Activated CD4-positive, alpha-beta memory T cell treated with anti-CD3 and anti-CD28 coated beads for 36 hours (primary cell): Measurements from ENCODE around the gene NIT1. TPM values are rescaled to one million over a fixed set of nuclear protein-coding genes. Genes with fewer than 3 reads are reported as not detected.

Source experiments
- CTCF ChIA-PET: fragments of 350-600 bp; sonication (Branson Sonifier 250); formaldehyde crosslinking; loops from one replicate; lab custom pipeline; 2021; ENCODE audit warnings: antibody characterized with exemption, inconsistent platforms; lab: Charles Lee
- POLR2A ChIA-PET: fragments of 350-600 bp; sonication (Branson Sonifier 250); formaldehyde crosslinking; loops from one replicate; lab custom pipeline; 2021; ENCODE audit warnings: antibody characterized with exemption; lab: Charles Lee
- DNase-seq: peaks from one replicate; pipeline ENCODE4 v3.0.0-alpha.2; 2020
- H3K27ac Mint-ChIP-seq: one replicate; pipeline ENCODE4 v1.8.0; 2021; ENCODE audit warnings: mixed read lengths
- H3K27me3 Mint-ChIP-seq: one replicate; pipeline ENCODE4 v1.8.0; 2021; ENCODE audit warnings: mixed read lengths
- H3K36me3 Mint-ChIP-seq: one replicate; pipeline ENCODE4 v1.8.0; 2021; ENCODE audit warnings: mixed read lengths
- H3K4me1 Mint-ChIP-seq: one replicate; pipeline ENCODE4 v1.8.0; 2021; ENCODE audit warnings: low read depth, mixed read lengths
- H3K4me3 Mint-ChIP-seq: one replicate; pipeline ENCODE4 v1.8.0; 2021; ENCODE audit warnings: mild to moderate bottlenecking, mixed read lengths
- H3K9me3 Mint-ChIP-seq: one replicate; pipeline ENCODE4 v1.8.0; 2021; ENCODE audit warnings: mixed read lengths
- intact Hi-C: fragments of 100-400 bp; cut with micrococcal nuclease; formaldehyde crosslinking; loops from one replicate; pipeline ENCODE4 v1.15.1; 2023
- total RNA-seq, 2 experiments: library from RNA; stranded (reverse); gene quantifications; one replicate each; pipeline ENCODE4 v1.2.3, GENCODE V29; 2021

NIT1 gene
- total RNA-seq, 2 experiments from 2014 or later = 65.2 to 66.5 TPM

DNA sequence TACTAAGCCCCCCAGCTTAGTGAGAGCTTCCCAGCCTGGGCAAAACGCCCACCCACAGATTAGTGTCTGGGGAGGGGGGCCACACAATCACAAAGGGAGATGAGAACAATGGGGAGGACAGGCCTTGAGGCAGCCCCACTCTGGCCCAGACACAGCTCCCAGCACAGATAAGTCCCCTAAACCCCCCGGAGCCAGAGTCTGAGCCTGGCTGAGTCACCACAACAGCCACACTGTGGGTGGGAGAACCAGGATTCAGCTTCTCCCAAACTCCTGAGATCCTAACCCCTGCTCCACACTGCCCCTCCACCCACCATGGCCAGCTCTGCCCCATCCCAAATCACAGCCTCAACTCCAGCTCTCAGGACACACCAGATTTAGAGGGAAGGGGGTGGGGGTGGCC is 32.7 kb upstream of the NIT1 start:
- intact Hi-C loops = no loop called here
- Mint-ChIP-seq H3K27ac (no peak overlapping the region), H3K9me3 (no peaks in the 10 kb centered on the region), H3K27me3 (no peaks in the 10 kb centered on the region), H3K4me3 (no peak overlapping the region), H3K36me3 (no peaks in the 10 kb centered on the region), H3K4me1 (no peaks in the 10 kb centered on the region)
- ChIA-PET POLR2A (interaction anchor here (1.4 kb wide), 1 partner anchor 17 kb away, joined by 4 read pairs; no protein-coding TSS in a partner anchor), CTCF (interaction anchor here (1.5 to 5.9 kb wide), 2 partner anchors 12 to 13 kb away, joined by 5 to 25 read pairs; partner anchors contain the start of gene KLHDC9)
- DNase-seq = no peak

- Mint-ChIP-seq H3K36me3 (no peaks in the 10 kb centered on the region), H3K4me3 (no peak overlapping the region), H3K4me1 (peaks cover 9% of the 10 kb centered on the region), H3K9me3 (no peaks in the 10 kb centered on the region), H3K27me3 (no peaks in the 10 kb centered on the region), H3K27ac (no peak overlapping the region)
- POLR2A ChIA-PET = interaction anchor here (0.8 to 0.9 kb wide), 2 partner anchors 11 to 16 kb away, joined by 3 read pairs; partner anchors contain the start of gene ARHGAP30
- CTCF ChIA-PET = interaction anchor here (0.6 to 5.9 kb wide), 3 partner anchors 11 to 365 kb away, joined by 3 to 25 read pairs (median 3); partner anchors contain the start of gene KLHDC9
- no peak for DNase-seq
- intact Hi-C loops = no loop called here
Measured at GRCh38 chr1:161086457-161086856, 31.4 kb upstream of the NIT1 start.

DNA sequence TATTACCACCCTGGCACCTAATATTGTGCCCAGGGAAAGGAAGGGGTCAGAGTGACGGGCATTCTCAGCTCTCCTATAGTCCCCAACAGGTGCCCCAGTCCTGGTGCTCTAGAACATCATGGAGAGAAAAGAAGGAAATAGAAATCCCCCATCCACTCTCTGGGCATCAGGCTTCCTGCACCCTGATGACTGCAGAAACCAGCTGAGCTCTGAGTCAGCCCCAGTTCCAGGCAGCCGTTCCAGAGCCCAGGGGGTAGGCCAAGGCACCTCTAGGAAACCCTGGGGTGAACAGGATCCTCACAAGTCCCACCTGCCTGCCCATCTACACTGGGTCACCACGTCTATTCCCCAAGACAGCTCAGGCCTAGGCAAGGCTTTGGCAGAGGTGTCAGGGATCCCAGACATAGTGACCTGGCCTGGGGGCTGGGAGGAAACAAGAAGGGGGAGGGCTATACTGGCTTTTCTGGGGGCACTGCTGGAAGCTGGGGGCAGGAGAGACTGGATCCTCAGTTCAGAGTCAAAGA is 29.3 kb upstream of the NIT1 start:
- ChIA-PET POLR2A (interaction anchor here (0.6 kb wide), 1 partner anchor 278 kb away, joined by 4 read pairs; no protein-coding TSS in a partner anchor), CTCF (interaction anchor here (1.8 kb wide), 1 partner anchor 9 kb away, joined by 10 read pairs; the partner anchor contains the start of gene KLHDC9)
- H3K4me3 Mint-ChIP-seq = no peak overlapping the region
- peaks cover 29% of the 10 kb centered on the region for H3K4me1 Mint-ChIP-seq
- H3K27me3 Mint-ChIP-seq = no peaks in the 10 kb centered on the region
- no peak overlapping the region for H3K27ac Mint-ChIP-seq
- no peaks in the 10 kb centered on the region for H3K9me3 Mint-ChIP-seq
- no peak for DNase-seq
- H3K36me3 Mint-ChIP-seq = no peaks in the 10 kb centered on the region
- intact Hi-C loops = no loop called here

GRCh38 chr1:161089251-161089924 is 28.5 kb upstream of the NIT1 start, which contains the start of gene NECTIN4:
Gene NECTIN4, minus strand, starts transcription at chr1:161089558. Its CDS starts 262 bp downstream, at chr1:161089296.
- Mint-ChIP-seq H3K4me1 (peaks cover 32% of the 10 kb centered on the region), H3K27ac (no peak within 1 kb of the TSS), H3K4me3 (no peak within 1 kb of the TSS), H3K36me3 (no peaks in the 10 kb centered on the region), H3K27me3 (no peaks in the 10 kb centered on the region), H3K9me3 (no peaks in the 10 kb centered on the region)
- intact Hi-C loops = no loop called here
- DNase-seq = no peak
- ChIA-PET CTCF (interaction anchor here (1.8 kb wide), 1 partner anchor 8 kb away, joined by 10 read pairs; the partner anchor contains the start of gene KLHDC9), POLR2A (no interaction called here)

DNA sequence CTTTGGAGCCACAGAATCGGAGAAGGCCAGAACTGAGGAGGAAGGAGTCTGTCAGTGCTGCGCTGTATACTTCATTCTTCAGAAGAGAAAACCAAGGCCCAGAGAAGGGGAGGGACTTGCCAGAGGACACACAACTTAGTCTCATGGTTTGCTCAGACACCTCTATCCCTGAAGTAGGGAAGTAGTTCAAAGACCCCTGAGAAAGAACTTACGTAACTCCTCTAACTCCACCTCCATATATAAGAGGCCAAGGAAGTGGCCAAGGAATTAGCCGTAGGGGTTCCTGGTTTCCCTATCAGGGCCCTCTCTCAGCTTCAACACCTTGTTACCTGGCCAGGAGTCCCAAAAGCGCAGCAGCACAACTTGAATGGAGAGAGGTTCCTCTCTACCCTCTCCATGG is 28.0 kb upstream of the NIT1 start:
- no peak overlapping the region for H3K4me3 Mint-ChIP-seq
- intact Hi-C loops = loop anchor here (5.0 to 10.0 kb wide), 2 partner anchors 253 to 295 kb away; partner anchors contain the start of gene LY9
- no peak overlapping the region for H3K27ac Mint-ChIP-seq
- peaks cover 34% of the 10 kb centered on the region for H3K4me1 Mint-ChIP-seq
- no peaks in the 10 kb centered on the region for H3K27me3 Mint-ChIP-seq
- no peak for DNase-seq
- H3K36me3 Mint-ChIP-seq = no peaks in the 10 kb centered on the region
- ChIA-PET CTCF (interaction anchor here (1.8 kb wide), 1 partner anchor 8 kb away, joined by 10 read pairs; the partner anchor contains the start of gene KLHDC9), POLR2A (no interaction called here)
- H3K9me3 Mint-ChIP-seq = no peaks in the 10 kb centered on the region

DNA sequence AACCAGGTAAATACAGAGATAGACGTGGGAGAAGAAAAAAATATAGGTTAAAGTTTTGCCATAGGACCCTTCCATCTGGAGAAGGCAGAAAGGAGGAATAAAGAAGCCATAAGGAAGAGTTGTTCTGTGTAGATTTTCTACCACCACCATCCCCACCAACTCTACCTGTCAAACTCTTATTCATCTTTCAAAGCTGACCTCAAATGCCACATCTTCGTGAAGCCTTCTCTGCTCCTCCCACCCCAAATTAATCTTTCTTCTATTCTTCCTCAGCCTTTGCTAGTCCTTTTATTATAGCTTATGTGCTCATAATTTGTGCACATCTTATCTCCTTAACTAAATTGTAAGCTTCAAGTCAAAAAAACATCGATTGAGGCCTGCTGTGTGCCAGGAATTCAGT is 27.3 kb upstream of the NIT1 start:
- ChIA-PET CTCF (no interaction called here), POLR2A (interaction anchor here (1.1 kb wide), 1 partner anchor 21 kb away, joined by 3 read pairs; the partner anchor contains the start of gene ARHGAP30)
- intact Hi-C loops = loop anchor here (5.0 to 10.0 kb wide), 2 partner anchors 253 to 296 kb away; partner anchors contain the start of gene LY9
- Mint-ChIP-seq H3K4me1 (peaks cover 34% of the 10 kb centered on the region), H3K9me3 (no peaks in the 10 kb centered on the region), H3K27me3 (no peaks in the 10 kb centered on the region), H3K36me3 (no peaks in the 10 kb centered on the region), H3K4me3 (no peak overlapping the region), H3K27ac (no peak overlapping the region)
- DNase-seq = no peak

DNA sequence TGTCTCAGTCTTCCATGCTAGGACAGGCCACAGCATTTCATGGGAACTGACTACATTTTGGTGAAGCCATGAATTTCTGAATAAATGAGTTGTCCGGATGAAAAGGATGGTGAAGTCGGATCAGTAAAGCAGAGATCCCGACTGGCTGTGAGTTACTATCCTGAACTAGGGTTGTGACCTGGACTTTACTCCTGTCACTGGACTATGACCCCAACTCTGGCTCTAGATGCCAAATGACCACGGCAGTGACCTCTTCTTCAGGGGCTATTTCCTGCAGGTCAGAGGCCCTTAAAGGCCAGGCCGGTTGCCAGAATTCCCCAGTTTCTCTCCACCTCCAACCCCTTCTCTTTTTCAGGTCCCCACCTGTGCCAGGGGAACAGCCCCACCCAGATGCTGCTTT is 26.8 kb upstream of the NIT1 start:
- intact Hi-C loops = loop anchor here (5.0 to 10.0 kb wide), 2 partner anchors 254 to 296 kb away; partner anchors contain the start of gene LY9
- Mint-ChIP-seq H3K27ac (no peak overlapping the region), H3K9me3 (no peaks in the 10 kb centered on the region), H3K27me3 (no peaks in the 10 kb centered on the region), H3K4me1 (peaks cover 37% of the 10 kb centered on the region), H3K36me3 (no peaks in the 10 kb centered on the region), H3K4me3 (no peak overlapping the region)
- ChIA-PET POLR2A (interaction anchor here (1.1 kb wide), 1 partner anchor 21 kb away, joined by 3 read pairs; the partner anchor contains the start of gene ARHGAP30), CTCF (no interaction called here)
- no peak for DNase-seq

GRCh38 chr1:161091796-161092507 is 26.0 kb upstream of the NIT1 start:
- ChIA-PET POLR2A (interaction anchor here (0.8 to 1.4 kb wide), 3 partner anchors 21 to 25 kb away, joined by 3 to 6 read pairs (median 4); partner anchors contain the start of gene ARHGAP30), CTCF (interaction anchor here (0.8 to 3.3 kb wide), 3 partner anchors 20 to 51 kb away, joined by 3 to 11 read pairs (median 5); partner anchors contain the start of gene ARHGAP30)
- no peak for DNase-seq
- Mint-ChIP-seq H3K27ac (peak overlapping the region; percentile 70), H3K27me3 (no peaks in the 10 kb centered on the region), H3K9me3 (no peaks in the 10 kb centered on the region), H3K4me3 (no peak overlapping the region), H3K4me1 (peaks cover 46% of the 10 kb centered on the region), H3K36me3 (no peaks in the 10 kb centered on the region)
- intact Hi-C loops = loop anchor here (1.0 to 10.0 kb wide), 3 partner anchors 22 to 297 kb away; partner anchors contain the start of gene LY9

DNA sequence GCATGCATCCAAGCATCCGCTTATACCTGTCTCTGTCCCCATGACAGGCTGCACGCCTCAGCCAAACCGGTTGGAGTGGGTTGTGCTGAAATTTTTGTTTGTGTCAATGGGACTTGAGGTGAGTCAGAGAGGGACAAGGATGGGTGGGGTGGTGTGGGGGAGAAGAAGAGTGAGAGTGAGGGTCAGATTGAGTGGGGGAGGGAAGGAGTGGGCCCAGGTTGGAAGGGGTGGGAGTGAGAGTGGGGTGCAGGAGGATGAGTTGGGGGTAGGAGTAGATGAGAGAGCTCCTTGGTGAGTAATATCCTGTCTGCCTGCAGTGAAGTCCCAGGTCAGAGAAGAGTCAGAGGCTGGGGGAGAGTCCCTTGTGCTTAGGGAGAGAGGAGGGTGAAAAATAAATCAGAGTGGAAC is 25.3 kb upstream of the NIT1 start:
- Mint-ChIP-seq H3K27ac (peak overlapping the region; percentile 70), H3K27me3 (no peaks in the 10 kb centered on the region), H3K4me3 (no peak overlapping the region), H3K4me1 (peaks cover 52% of the 10 kb centered on the region), H3K9me3 (no peaks in the 10 kb centered on the region), H3K36me3 (no peaks in the 10 kb centered on the region)
- CTCF ChIA-PET = interaction anchor here (0.8 to 3.3 kb wide), 4 partner anchors 9 to 52 kb away, joined by 3 to 11 read pairs (median 4); partner anchors contain the start of gene ARHGAP30
- DNase-seq = peak; percentile 76
- POLR2A ChIA-PET = interaction anchor here (0.8 to 1.4 kb wide), 3 partner anchors 22 to 26 kb away, joined by 3 to 6 read pairs (median 4); partner anchors contain the start of gene ARHGAP30
- intact Hi-C loops = loop anchor here (1.0 to 10.0 kb wide), 3 partner anchors 22 to 298 kb away; partner anchors contain the start of gene LY9

DNA sequence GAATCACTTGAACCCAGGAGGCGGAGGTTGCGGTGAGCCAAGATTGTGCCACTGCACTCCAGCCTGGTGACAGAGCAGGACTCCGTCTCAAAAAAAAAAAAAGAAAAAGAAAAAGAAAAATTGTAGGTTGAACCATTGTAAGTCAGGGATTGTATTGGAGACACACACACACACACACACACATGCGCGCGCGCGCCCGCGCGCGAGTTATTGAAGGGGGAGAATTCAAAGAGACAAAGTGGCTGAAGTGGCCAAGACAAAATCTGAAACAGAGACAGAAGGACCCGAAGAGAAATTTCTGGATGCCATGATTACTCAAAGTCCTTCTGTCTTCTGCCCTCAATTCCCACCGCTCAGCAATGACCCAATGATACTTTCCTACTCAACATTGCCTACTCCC is 23.4 kb upstream of the NIT1 start:
- ChIA-PET POLR2A (no interaction called here), CTCF (interaction anchor here (0.9 to 6.6 kb wide), 4 partner anchors 22 to 97 kb away, joined by 3 to 65 read pairs (median 8); partner anchors contain the start of genes ARHGAP30 and TSTD1)
- Mint-ChIP-seq H3K4me3 (no peak overlapping the region), H3K36me3 (no peaks in the 10 kb centered on the region), H3K9me3 (no peaks in the 10 kb centered on the region), H3K27me3 (no peaks in the 10 kb centered on the region), H3K4me1 (peaks cover 64% of the 10 kb centered on the region), H3K27ac (no peak overlapping the region)
- no peak for DNase-seq
- intact Hi-C loops = loop anchor here (5.0 to 10.0 kb wide), 2 partner anchors 257 to 300 kb away; partner anchors contain the start of gene LY9

- POLR2A ChIA-PET = no interaction called here
- CTCF ChIA-PET = interaction anchor here (0.9 to 6.9 kb wide), 5 partner anchors 23 to 98 kb away, joined by 3 to 153 read pairs (median 11); partner anchors contain the start of genes ARHGAP30, TSTD1 and USF1
- Mint-ChIP-seq H3K36me3 (peaks cover 6% of the 10 kb centered on the region), H3K4me1 (peaks cover 64% of the 10 kb centered on the region), H3K27me3 (no peaks in the 10 kb centered on the region), H3K9me3 (no peaks in the 10 kb centered on the region), H3K27ac (no peak overlapping the region), H3K4me3 (no peak overlapping the region)
- intact Hi-C loops = loop anchor here (5.0 to 10.0 kb wide), 2 partner anchors 33 to 300 kb away; partner anchors contain the start of gene LY9
- DNase-seq = no peak
Measured at GRCh38 chr1:161095230-161095629, 22.7 kb upstream of the NIT1 start.
